ENCODE data around the gene GTF3C1.

GTF3C1 gene

GRCh38 chr16:27474921-27475320 lies 74.8 kb downstream of the GTF3C1 start:
- TF ChIP-seq POLR2AphosphoS5 (IDR thresholded peaks at IDR 0.05; ENCODE audit: low read depth, low read length) (no peak), FOXP2 (optimal IDR thresholded peaks at IDR 0.05; ENCODE audit: borderline replicate concordance, extremely low read depth, extremely low read length, insufficient read depth) (no peak), SIN3A (IDR thresholded peaks at IDR 0.05; ENCODE audit: borderline replicate concordance, insufficient read depth, low read length) (no peak)
- TF ChIP-seq, protein P1, sequence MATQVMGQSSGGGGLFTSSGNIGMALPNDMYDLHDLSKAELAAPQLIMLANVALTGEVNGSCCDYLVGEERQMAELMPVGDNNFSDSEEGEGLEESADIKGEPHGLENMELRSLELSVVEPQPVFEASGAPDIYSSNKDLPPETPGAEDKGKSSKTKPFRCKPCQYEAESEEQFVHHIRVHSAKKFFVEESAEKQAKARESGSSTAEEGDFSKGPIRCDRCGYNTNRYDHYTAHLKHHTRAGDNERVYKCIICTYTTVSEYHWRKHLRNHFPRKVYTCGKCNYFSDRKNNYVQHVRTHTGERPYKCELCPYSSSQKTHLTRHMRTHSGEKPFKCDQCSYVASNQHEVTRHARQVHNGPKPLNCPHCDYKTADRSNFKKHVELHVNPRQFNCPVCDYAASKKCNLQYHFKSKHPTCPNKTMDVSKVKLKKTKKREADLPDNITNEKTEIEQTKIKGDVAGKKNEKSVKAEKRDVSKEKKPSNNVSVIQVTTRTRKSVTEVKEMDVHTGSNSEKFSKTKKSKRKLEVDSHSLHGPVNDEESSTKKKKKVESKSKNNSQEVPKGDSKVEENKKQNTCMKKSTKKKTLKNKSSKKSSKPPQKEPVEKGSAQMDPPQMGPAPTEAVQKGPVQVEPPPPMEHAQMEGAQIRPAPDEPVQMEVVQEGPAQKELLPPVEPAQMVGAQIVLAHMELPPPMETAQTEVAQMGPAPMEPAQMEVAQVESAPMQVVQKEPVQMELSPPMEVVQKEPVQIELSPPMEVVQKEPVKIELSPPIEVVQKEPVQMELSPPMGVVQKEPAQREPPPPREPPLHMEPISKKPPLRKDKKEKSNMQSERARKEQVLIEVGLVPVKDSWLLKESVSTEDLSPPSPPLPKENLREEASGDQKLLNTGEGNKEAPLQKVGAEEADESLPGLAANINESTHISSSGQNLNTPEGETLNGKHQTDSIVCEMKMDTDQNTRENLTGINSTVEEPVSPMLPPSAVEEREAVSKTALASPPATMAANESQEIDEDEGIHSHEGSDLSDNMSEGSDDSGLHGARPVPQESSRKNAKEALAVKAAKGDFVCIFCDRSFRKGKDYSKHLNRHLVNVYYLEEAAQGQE (IDR thresholded peaks at IDR 0.05; ENCODE audit: insufficient read depth in 1 of 2, low read depth in 2 of 2, low read length in 2 of 2) = no peak

DNA sequence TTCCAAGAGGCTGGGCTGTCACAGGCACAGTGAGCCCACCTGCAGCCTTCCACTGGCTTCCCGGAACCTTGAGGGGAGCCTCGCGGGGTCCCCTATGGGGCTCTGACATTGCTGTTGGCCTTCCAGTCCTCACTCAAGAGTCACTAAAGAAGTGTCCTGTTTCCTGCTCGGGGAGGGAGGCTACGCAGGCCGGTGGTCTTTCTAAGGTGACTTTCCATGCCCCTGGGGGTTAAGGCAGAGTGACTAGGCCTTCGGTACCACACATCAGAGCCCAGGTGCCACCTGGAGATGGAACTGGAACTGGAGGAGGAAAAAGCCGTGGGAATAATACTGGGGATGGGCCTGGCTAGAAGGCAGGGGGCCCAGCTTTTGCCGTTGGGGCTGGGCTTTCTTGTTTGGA lies 75.7 kb downstream of the GTF3C1 start:
- TF ChIP-seq SIN3A (IDR thresholded peaks at IDR 0.05; ENCODE audit: borderline replicate concordance, insufficient read depth, low read length) (no peak), POLR2AphosphoS5 (IDR thresholded peaks at IDR 0.05; ENCODE audit: low read depth, low read length) (no peak), FOXP2 (optimal IDR thresholded peaks at IDR 0.05; ENCODE audit: borderline replicate concordance, extremely low read depth, extremely low read length, insufficient read depth) (no peak), TAF1 (IDR thresholded peaks at IDR 0.05; ENCODE audit: borderline replicate concordance, insufficient read depth, low read length) (no peak)
- TF ChIP-seq, protein P1 (IDR thresholded peaks at IDR 0.05; ENCODE audit: insufficient read depth in 1 of 2, low read depth in 2 of 2, low read length in 2 of 2) = no peak

- TF ChIP-seq, protein P1 (IDR thresholded peaks at IDR 0.05; ENCODE audit: insufficient read depth in 1 of 2, low read depth in 2 of 2, low read length in 2 of 2) = no peak
- no peak for TF ChIP-seq FOXP2 (optimal IDR thresholded peaks at IDR 0.05; ENCODE audit: borderline replicate concordance, extremely low read depth, extremely low read length, insufficient read depth)
- TF ChIP-seq POLR2AphosphoS5 (IDR thresholded peaks at IDR 0.05; ENCODE audit: low read depth, low read length) = no peak
- no peak for TF ChIP-seq SIN3A (IDR thresholded peaks at IDR 0.05; ENCODE audit: borderline replicate concordance, insufficient read depth, low read length)
- TF ChIP-seq TAF1 (IDR thresholded peaks at IDR 0.05; ENCODE audit: borderline replicate concordance, insufficient read depth, low read length) = no peak
These were observed 76.4 kb downstream of the GTF3C1 start for GRCh38 chr16:27473101-27473900.

- TF ChIP-seq TAF1 (IDR thresholded peaks at IDR 0.05; ENCODE audit: borderline replicate concordance, insufficient read depth, low read length) = no peak
- TF ChIP-seq, protein P1 (IDR thresholded peaks at IDR 0.05; ENCODE audit: insufficient read depth in 1 of 2, low read depth in 2 of 2, low read length in 2 of 2) = no peak
- TF ChIP-seq POLR2AphosphoS5 (IDR thresholded peaks at IDR 0.05; ENCODE audit: low read depth, low read length) = no peak
- TF ChIP-seq SIN3A (IDR thresholded peaks at IDR 0.05; ENCODE audit: borderline replicate concordance, insufficient read depth, low read length) = no peak
- TF ChIP-seq FOXP2 (optimal IDR thresholded peaks at IDR 0.05; ENCODE audit: borderline replicate concordance, extremely low read depth, extremely low read length, insufficient read depth) = no peak
These were observed 77.4 kb downstream of the GTF3C1 start for GRCh38 chr16:27472091-27473020.

All from PFSK-1 (cell line).